Retinal pigment epithelial cell (primary cell): ENCODE data around the gene PLA2G6.

Source experiments
- DNase-seq: peaks from one replicate; pipeline ENCODE4 v3.0.0-alpha.2; 2010; ENCODE audit warnings: low read depth
- H3K4me3 ChIP-seq: 2 replicates; pipeline ENCODE4 v1.5.1; 2011; ENCODE audit warnings: mild to moderate bottlenecking, low read length, control low read depth, moderate library complexity
- CTCF ChIP-seq: conservative IDR thresholded peaks from 2 replicates; pipeline ENCODE4 v1.5.1; 2011; ENCODE audit warnings: low read depth, low read length, control low read depth, inconsistent platforms

Gene PLA2G6

GRCh38 chr22:38097557-38098409, 83.8 kb downstream of the PLA2G6 start:
- TF ChIP-seq CTCF: peak; percentile 66
- H3K4me3 ChIP-seq: no peak overlapping the region
- DNase-seq: no peak

- TF ChIP-seq CTCF: no peak
- DNase-seq: no peak
- H3K4me3 ChIP-seq: no peak overlapping the region
These were observed 84.6 kb downstream of the PLA2G6 start for GRCh38 chr22:38097058-38097457.

GRCh38 chr22:38089474-38089851, 92.2 kb downstream of the PLA2G6 start:
- no peak for DNase-seq
- no peak overlapping the region for H3K4me3 ChIP-seq
- TF ChIP-seq CTCF: no peak

- no peak for DNase-seq
- no peak overlapping the region for H3K4me3 ChIP-seq
- no peak for TF ChIP-seq CTCF
These were observed 92.8 kb downstream of the PLA2G6 start for GRCh38 chr22:38088629-38089473.

GRCh38 chr22:38087855-38088254, 93.8 kb downstream of the PLA2G6 start:
- TF ChIP-seq CTCF: no peak
- no peak overlapping the region for H3K4me3 ChIP-seq
- no peak for DNase-seq

- H3K4me3 ChIP-seq: no peak overlapping the region
- DNase-seq: no peak
- TF ChIP-seq CTCF: no peak
These were observed 94.7 kb downstream of the PLA2G6 start for GRCh38 chr22:38086942-38087341.
